Measurements from ENCODE around the gene PPP1R13B. TPM values are rescaled to one million over a fixed set of nuclear protein-coding genes. Genes with fewer than 3 reads are reported as not detected.

Gene PPP1R13B
- total and polyA plus RNA-seq, 2 experiments from 2014 or later = 2.0 to 8.5 TPM

- no peak for DNase-seq (ENCODE audit: low spot score)
Observed at GRCh38 chr14:103867020-103867419, 19.6 kb upstream of the PPP1R13B start.

DNA sequence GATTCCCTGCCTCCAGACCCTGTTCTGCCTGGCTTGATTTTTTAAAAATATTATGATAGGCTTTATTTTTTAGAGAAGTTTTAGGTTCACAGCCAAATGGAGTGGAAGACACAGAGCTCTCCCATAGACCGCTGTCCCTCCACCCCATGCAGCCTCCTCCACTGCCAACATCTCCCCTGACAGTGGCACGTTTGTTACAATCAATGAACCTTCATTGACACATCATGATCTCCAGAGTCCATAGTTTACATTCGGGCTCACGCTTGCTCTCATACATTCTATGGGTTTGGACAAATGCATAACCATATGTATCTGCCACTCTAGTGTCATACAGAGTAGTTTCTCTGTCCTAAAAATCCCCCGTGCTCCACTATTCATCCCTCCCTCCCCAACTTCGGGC, 15.9 kb upstream of the PPP1R13B start:
- no peak for DNase-seq (ENCODE audit: low spot score)
- Histone ChIP-seq H3K4me2 (no peak overlapping the region), H3K36me3 (ENCODE audit: insufficient read depth) (no peaks in the 10 kb centered on the region), H3K27me3 (ENCODE audit: insufficient read depth) (no peaks in the 10 kb centered on the region), H3F3A (replicated peaks; ENCODE audit: low read depth) (no peaks in the 10 kb centered on the region), H3K79me2 (replicated peaks; ENCODE audit: insufficient read depth) (no peaks in the 10 kb centered on the region), H3K27ac (ENCODE audit: low read depth) (no peak overlapping the region), H3K4me1 (ENCODE audit: insufficient read depth) (no peaks in the 10 kb centered on the region), H3K9me2 (ENCODE audit: insufficient read depth) (no peaks in the 10 kb centered on the region), H2AFZ (no peak overlapping the region), H3K4me3 (no peak overlapping the region), H4K20me1 (replicated peaks; ENCODE audit: insufficient read depth) (no peaks in the 10 kb centered on the region)
- H3K27me3 Mint-ChIP-seq (ENCODE audit: insufficient read depth, low read depth, poor library complexity) = peaks cover 7% of the 10 kb centered on the region
- no peaks in the 10 kb centered on the region for H3K36me3 Mint-ChIP-seq (ENCODE audit: low read depth)
- H3K4me3 Mint-ChIP-seq = no peak overlapping the region
- ATAC-seq = no peak
- H3K4me1 Mint-ChIP-seq = peaks cover 4% of the 10 kb centered on the region; the same call in 1 of the 3 replicates
- H3K9me3 Mint-ChIP-seq = no peaks in the 10 kb centered on the region
- H3K27ac Mint-ChIP-seq = no peak overlapping the region
- TF ChIP-seq EZH2 (IDR thresholded peaks at IDR 0.05; ENCODE audit: low read depth, unreplicated experiment) (no peak), NANOG (IDR thresholded peaks at IDR 0.05; ENCODE audit: borderline replicate concordance) (no peak), ZNF114 (CRISPR knock-in tag; IDR thresholded peaks at IDR 0.05) (no peak), STAT1 (IDR thresholded peaks at IDR 0.05; ENCODE audit: unreplicated experiment) (no peak), POLR2AphosphoS5 (IDR thresholded peaks at IDR 0.05; ENCODE audit: low read depth) (no peak), ETS1 (IDR thresholded peaks at IDR 0.05) (no peak), CTCF (conservative IDR thresholded peaks at IDR 0.05; ENCODE audit: low read depth in 2 of 2) (no peak), EZH2phosphoT487 (IDR thresholded peaks at IDR 0.05; ENCODE audit: unreplicated experiment) (no peak), ZNF331 (CRISPR knock-in tag; IDR thresholded peaks at IDR 0.05; ENCODE audit: low read depth) (no peak)

More at GRCh38 chr14:103867020-103867419, 19.6 kb upstream of the PPP1R13B start:
- Histone ChIP-seq H3K27me3 (ENCODE audit: insufficient read depth) (no peaks in the 10 kb centered on the region), H3K4me3 (no peak overlapping the region), H3K4me1 (ENCODE audit: insufficient read depth) (no peaks in the 10 kb centered on the region), H3F3A (replicated peaks; ENCODE audit: low read depth) (no peaks in the 10 kb centered on the region), H2AFZ (no peak overlapping the region), H3K9me2 (ENCODE audit: insufficient read depth) (no peaks in the 10 kb centered on the region), H3K79me2 (replicated peaks; ENCODE audit: insufficient read depth) (no peaks in the 10 kb centered on the region), H3K36me3 (ENCODE audit: insufficient read depth) (no peaks in the 10 kb centered on the region), H4K20me1 (replicated peaks; ENCODE audit: insufficient read depth) (no peaks in the 10 kb centered on the region), H3K4me2 (no peak overlapping the region), H3K27ac (ENCODE audit: low read depth) (no peak overlapping the region)
- Mint-ChIP-seq H3K27ac (no peak overlapping the region), H3K27me3 (ENCODE audit: insufficient read depth, low read depth, poor library complexity) (peaks cover 7% of the 10 kb centered on the region), H3K36me3 (ENCODE audit: low read depth) (no peaks in the 10 kb centered on the region), H3K9me3 (no peaks in the 10 kb centered on the region), H3K4me1 (peaks cover 7% of the 10 kb centered on the region; the same call in 2 of the 3 replicates), H3K4me3 (no peak overlapping the region)
- no peak for TF ChIP-seq STAT1 (IDR thresholded peaks at IDR 0.05; ENCODE audit: unreplicated experiment)
- TF ChIP-seq ZNF114 (CRISPR knock-in tag; IDR thresholded peaks at IDR 0.05) = no peak
- TF ChIP-seq ETS1 (IDR thresholded peaks at IDR 0.05) = no peak
- TF ChIP-seq ZNF331 (CRISPR knock-in tag; IDR thresholded peaks at IDR 0.05; ENCODE audit: low read depth) = no peak
- TF ChIP-seq NANOG (IDR thresholded peaks at IDR 0.05; ENCODE audit: borderline replicate concordance) = no peak
- no peak for ATAC-seq

Measured in GM23338 (cell line).